ENCODE measurements around the gene CATSPER1. TPM values are rescaled to one million over a fixed set of nuclear protein-coding genes. Genes with fewer than 3 reads are reported as not detected.

CATSPER1 gene
- polyA plus RNA-seq, 2 of the 4 experiments (the other 2 are of a cell fraction) = 0.46 to 0.97 TPM

GRCh38 chr11:66001942-66002647, 24.2 kb downstream of the CATSPER1 start, which contains the start of the genes BANF1 and EIF1AD:
Gene BANF1, plus strand, starts transcription at chr11:66002503. Its CDS starts 748 bp downstream, at chr11:66003251.
Gene EIF1AD, minus strand, starts transcription at chr11:66002157. Its CDS starts 1,768 bp downstream, at chr11:66000389.
- Histone ChIP-seq H3K4me2 (peak within 1 kb of the TSS; percentile 93), H3K4me3 (peak within 1 kb of the TSS; percentile 67), H3K4me1 (peaks cover 13% of the 10 kb centered on the region; the same call in 2 of the 3 replicates), H3K9me3 (no peaks in the 10 kb centered on the region), H3K27ac (peak within 1 kb of the TSS; percentile 91 to 95)
- no peak for FAIRE-seq
- WGBS (ENCODE audit: missing lambda C conversion rate) = 1% methylated on average over 54 of the region's 55 CpGs
- peak; percentile 92 to 99 for DNase-seq (ENCODE audit: low read depth in 1 of 2, low spot score in 1 of 2)
- peak; percentile 85 to 91 for ATAC-seq
- CTCF ChIA-PET = interaction anchor here (0.7 to 1.9 kb wide), 5 partner anchors 20 to 222 kb away, joined by 3 to 7 read pairs (median 4); no protein-coding TSS in a partner anchor
- POLR2A ChIA-PET = interaction anchor here (0.7 to 1.3 kb wide), 8 partner anchors 10 to 387 kb away, joined by 3 to 12 read pairs (median 5); partner anchors contain the start of genes CST6, FIBP and PCNX3
- no peak for TF ChIP-seq NR3C1 (IDR thresholded peaks at IDR 0.05)
- peak; percentile 89 to 97 for TF ChIP-seq JUN (IDR thresholded peaks at IDR 0.05)
- TF ChIP-seq HOXA7 (CRISPR knock-in tag; IDR thresholded peaks at IDR 0.05) = no peak
- TF ChIP-seq FOSB (CRISPR knock-in tag; IDR thresholded peaks at IDR 0.05) = no peak
- peak; percentile 21; the same call in 1 of the 2 replicates for TF ChIP-seq ZC3H11A (IDR thresholded peaks at IDR 0.05)
- no peak for TF ChIP-seq HOXB5 (CRISPR knock-in tag; IDR thresholded peaks at IDR 0.05)
- peak; percentile 80 for TF ChIP-seq BCL3 (IDR thresholded peaks at IDR 0.05)
- TF ChIP-seq NFE2L2 (conservative IDR thresholded peaks at IDR 0.05; ENCODE audit: low read length) = no peak
- 0 out of 5 replicates have a peak, but pooled peaks of 1 of the 2 experiments have one; percentile 7 for TF ChIP-seq RAD21 (conservative IDR thresholded peaks at IDR 0.05 in 1 of 2, IDR thresholded peaks at IDR 0.05 in 1 of 2)
- TF ChIP-seq HOXB13 (CRISPR knock-in tag; IDR thresholded peaks at IDR 0.05; ENCODE audit: low read depth) = peak; percentile 33; the same call in 1 of the 2 replicates
- TF ChIP-seq ELK1 (IDR thresholded peaks at IDR 0.05; ENCODE audit: low read depth, low read length) = no peak
- no peak for TF ChIP-seq POLR2AphosphoS2 (conservative IDR thresholded peaks at IDR 0.05; ENCODE audit: low read length)
- no peak for TF ChIP-seq ZFP36 (IDR thresholded peaks at IDR 0.05; ENCODE audit: borderline replicate concordance, partially characterized antibody)
- TF ChIP-seq NPAS2 (CRISPR knock-in tag; IDR thresholded peaks at IDR 0.05; ENCODE audit: borderline replicate concordance) = no peak
- TF ChIP-seq BHLHE40 (IDR thresholded peaks at IDR 0.05; ENCODE audit: low read depth, low read length) = no peak
- TF ChIP-seq CHD4 (IDR thresholded peaks at IDR 0.05; ENCODE audit: borderline replicate concordance) = no peak
- no peak for TF ChIP-seq CTCF (IDR thresholded peaks at IDR 0.05)
- TF ChIP-seq PHF8 (IDR thresholded peaks at IDR 0.05; ENCODE audit: borderline replicate concordance, low read depth) = peak; percentile 84
- no peak for TF ChIP-seq ZSCAN20 (CRISPR knock-in tag; IDR thresholded peaks at IDR 0.05)
- TF ChIP-seq ATOH8 (CRISPR knock-in tag; IDR thresholded peaks at IDR 0.05; ENCODE audit: low read depth) = no peak
- no peak for TF ChIP-seq CBX8 (IDR thresholded peaks at IDR 0.05)
- no peak for TF ChIP-seq RNF2 (IDR thresholded peaks at IDR 0.05; ENCODE audit: borderline replicate concordance, low read depth)
- TF ChIP-seq EHMT2 (IDR thresholded peaks at IDR 0.05; ENCODE audit: low read depth) = no peak
- no peak for TF ChIP-seq FOXS1 (CRISPR knock-in tag; IDR thresholded peaks at IDR 0.05)
- no peak for TF ChIP-seq ZNF302 (CRISPR knock-in tag; IDR thresholded peaks at IDR 0.05)
- TF ChIP-seq MYC (IDR thresholded peaks at IDR 0.05; ENCODE audit: borderline replicate concordance, low read length) = peak; percentile 73; the same call in 1 of the 2 replicates
- no peak for TF ChIP-seq SREBF2 (IDR thresholded peaks at IDR 0.05)
- no peak; the same call in 1 of the 2 replicates for TF ChIP-seq HDAC2 (IDR thresholded peaks at IDR 0.05)
- TF ChIP-seq FOSL2 (IDR thresholded peaks at IDR 0.05) = no peak
- no peak for TF ChIP-seq FOSL2 (CRISPR knock-in tag; IDR thresholded peaks at IDR 0.05)
- peak; percentile 55 for TF ChIP-seq PBX3 (IDR thresholded peaks at IDR 0.05)
